Upper lobe of left lung (tissue), 4 donors: ENCODE results near the gene F7.

Source experiments
- CTCF ChIP-seq, 6 experiments: fragments of 450-650 bp in 4 of 6; fragments of 200-600 bp in 2 of 6; sonication (generic) in 2 of 6; IDR thresholded peaks; one replicate each; pipeline ENCODE4 v1.5.1; 2016 to 2019; ENCODE audit warnings: antibody characterized with exemption in 6 of 6
- EP300 ChIP-seq, 4 donors: sonication (generic); formaldehyde crosslinking; IDR thresholded peaks; one replicate each; pipeline ENCODE4 v1.5.1; 2017; ENCODE audit warnings: antibody characterized with exemption in 4 of 4, control low read depth in 2 of 4
- POLR2A ChIP-seq, 4 donors: fragments of 450-650 bp; IDR thresholded peaks; one replicate each; pipeline ENCODE4 v1.5.1; 2016 to 2017; ENCODE audit warnings: antibody characterized with exemption in 4 of 4, mild to moderate bottlenecking in 2 of 4

- TF ChIP-seq CTCF (IDR thresholded peaks at IDR 0.05) (no peak), EP300 (IDR thresholded peaks at IDR 0.05) (no peak), POLR2A (IDR thresholded peaks at IDR 0.05) (no peak)
These were observed 44.3 kb downstream of the F7 start for GRCh38 chr13:113149711-113150549.
